ENCODE data around the gene KIAA0408.
"Not testable (repeated sequence)": the region's sequence is repeated elsewhere in the genome, so short reads cannot be mapped to it uniquely, and the experiment has no call there.

- not testable (repeated sequence) for TF ChIP-seq POLR2A (IDR thresholded peaks at IDR 0.05)
- TF ChIP-seq, protein P1, sequence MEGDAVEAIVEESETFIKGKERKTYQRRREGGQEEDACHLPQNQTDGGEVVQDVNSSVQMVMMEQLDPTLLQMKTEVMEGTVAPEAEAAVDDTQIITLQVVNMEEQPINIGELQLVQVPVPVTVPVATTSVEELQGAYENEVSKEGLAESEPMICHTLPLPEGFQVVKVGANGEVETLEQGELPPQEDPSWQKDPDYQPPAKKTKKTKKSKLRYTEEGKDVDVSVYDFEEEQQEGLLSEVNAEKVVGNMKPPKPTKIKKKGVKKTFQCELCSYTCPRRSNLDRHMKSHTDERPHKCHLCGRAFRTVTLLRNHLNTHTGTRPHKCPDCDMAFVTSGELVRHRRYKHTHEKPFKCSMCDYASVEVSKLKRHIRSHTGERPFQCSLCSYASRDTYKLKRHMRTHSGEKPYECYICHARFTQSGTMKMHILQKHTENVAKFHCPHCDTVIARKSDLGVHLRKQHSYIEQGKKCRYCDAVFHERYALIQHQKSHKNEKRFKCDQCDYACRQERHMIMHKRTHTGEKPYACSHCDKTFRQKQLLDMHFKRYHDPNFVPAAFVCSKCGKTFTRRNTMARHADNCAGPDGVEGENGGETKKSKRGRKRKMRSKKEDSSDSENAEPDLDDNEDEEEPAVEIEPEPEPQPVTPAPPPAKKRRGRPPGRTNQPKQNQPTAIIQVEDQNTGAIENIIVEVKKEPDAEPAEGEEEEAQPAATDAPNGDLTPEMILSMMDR (IDR thresholded peaks at IDR 0.05): not testable (repeated sequence)
Measured at GRCh38 chr6:127428562-127428961, 30.6 kb downstream of the KIAA0408 start.
